OCI-LY7 (cell line): ENCODE data around the gene DDRGK1. TPM values are rescaled to one million over a fixed set of nuclear protein-coding genes. Genes with fewer than 3 reads are reported as not detected.
A peak's percentile ranks its signal among the peaks of the same experiment; 100 is the strongest.

Experiments used
- BruUV-seq: library from RNA; stranded (reverse); fragments of 400-500 nt; replicated peaks from 2 replicates; lab custom pipeline; 2021; lab: Mats Ljungman, UMichigan
- CTCF ChIA-PET: fragments of 300-600 bp; sonication (Branson Sonifier 250); formaldehyde crosslinking; loops from one replicate; lab custom pipeline; 2022; ENCODE audit warnings: antibody characterized with exemption; ENCODE audit not compliant: unreplicated experiment; lab: Charles Lee
- POLR2A ChIA-PET: fragments of 300-600 bp; sonication (Branson Sonifier 250); formaldehyde crosslinking; loops from one replicate; lab custom pipeline; 2022; ENCODE audit warnings: antibody characterized with exemption; lab: Charles Lee
- DNase-seq: peaks from one replicate; pipeline ENCODE4 v3.0.0-alpha.2; 2015; ENCODE audit warnings: low spot score
- H2AFZ ChIP-seq: fragments of 200-600 bp; sonication (generic), shearing (Covaris generic); 2 replicates; pipeline ENCODE4 v1.6.1; 2014; ENCODE audit warnings: mild to moderate bottlenecking, antibody characterized with exemption, low read length, moderate library complexity
- H3K27ac ChIP-seq: fragments of 200-600 bp; sonication (generic); 2 replicates; pipeline ENCODE4 v1.5.1; 2014; ENCODE audit warnings: mixed run types, low read depth, mild to moderate bottlenecking, moderate library complexity, low read length, inconsistent platforms; ENCODE audit not compliant: poor library complexity, severe bottlenecking
- H3K36me3 ChIP-seq: fragments of 200-600 bp; sonication (generic); 2 replicates; pipeline ENCODE4 v1.6.1; 2014; ENCODE audit warnings: mild to moderate bottlenecking, antibody characterized with exemption, low read length, moderate library complexity, mixed read lengths; ENCODE audit not compliant: insufficient read depth
- H3K4me1 ChIP-seq: fragments of 200-600 bp; sonication (generic); 2 replicates; pipeline ENCODE4 v1.5.1; 2014; ENCODE audit warnings: mild to moderate bottlenecking, low read length; ENCODE audit not compliant: insufficient read depth, poor library complexity, severe bottlenecking
- H3K4me2 ChIP-seq: fragments of 200-600 bp; sonication (generic); 2 replicates; pipeline ENCODE4 v1.6.1; 2014; ENCODE audit warnings: mild to moderate bottlenecking, low read length
- H3K4me3 ChIP-seq: fragments of 200-600 bp; sonication (generic); 2 replicates; pipeline ENCODE4 v1.5.1; 2014; ENCODE audit warnings: mild to moderate bottlenecking, low read depth, low read length; ENCODE audit not compliant: poor library complexity, severe bottlenecking
- H3K79me2 ChIP-seq: fragments of 200-600 bp; sonication (generic); 2 replicates; pipeline ENCODE4 v1.6.1; 2016; ENCODE audit warnings: low read depth, mild to moderate bottlenecking, low read length, moderate library complexity, mixed read lengths; ENCODE audit not compliant: insufficient read depth
- H3K9me2 ChIP-seq: fragments of 200-600 bp; sonication (generic); 2 replicates; pipeline ENCODE4 v1.6.1; 2016; ENCODE audit warnings: mild to moderate bottlenecking, low read length, mixed read lengths; ENCODE audit not compliant: insufficient read depth
- H3K9me3 ChIP-seq: fragments of 200-600 bp; sonication (generic); 2 replicates; pipeline ENCODE4 v1.6.1; 2014; ENCODE audit warnings: mild to moderate bottlenecking, mixed run types, low read length, mixed read lengths
- H4K20me1 ChIP-seq: fragments of 200-600 bp; sonication (generic); 2 replicates; pipeline ENCODE4 v1.6.1; 2014; ENCODE audit warnings: mild to moderate bottlenecking, antibody characterized with exemption, low read length, moderate library complexity, mixed read lengths; ENCODE audit not compliant: insufficient read depth
- CTCF ChIP-seq: fragments of 200-600 bp; sonication (generic); conservative IDR thresholded peaks from 2 replicates; pipeline ENCODE4 v1.5.1; 2014; ENCODE audit warnings: mild to moderate bottlenecking, antibody characterized with exemption, low read length, moderate library complexity, mixed read lengths
- EZH2phosphoT487 ChIP-seq: fragments of 200-600 bp; sonication (generic); IDR thresholded peaks from 2 replicates; pipeline ENCODE4 v1.6.1; 2018; ENCODE audit warnings: low read depth, borderline replicate concordance, mild to moderate bottlenecking, mixed run types, antibody characterized with exemption, low read length, moderate library complexity, mixed read lengths
- intact Hi-C: fragments of 100-400 bp; cut with micrococcal nuclease; formaldehyde crosslinking; loops from one replicate; pipeline ENCODE4 v1.10.0; 2022; ENCODE audit not compliant: unreplicated experiment
- total RNA-seq, 2 experiments: library from RNA; depleted of rRNA in 1 of 2; stranded (reverse); fragments of >200 nt in 1 of 2; shearing (Covaris generic) in 1 of 2; gene quantifications; 2 replicates each; pipeline ENCODE4 v1.2.3, GENCODE V29; 2014 to 2022

Gene DDRGK1
- total RNA-seq, 2 experiments from 2014 or later: 37.7 to 55.0 TPM

DNA sequence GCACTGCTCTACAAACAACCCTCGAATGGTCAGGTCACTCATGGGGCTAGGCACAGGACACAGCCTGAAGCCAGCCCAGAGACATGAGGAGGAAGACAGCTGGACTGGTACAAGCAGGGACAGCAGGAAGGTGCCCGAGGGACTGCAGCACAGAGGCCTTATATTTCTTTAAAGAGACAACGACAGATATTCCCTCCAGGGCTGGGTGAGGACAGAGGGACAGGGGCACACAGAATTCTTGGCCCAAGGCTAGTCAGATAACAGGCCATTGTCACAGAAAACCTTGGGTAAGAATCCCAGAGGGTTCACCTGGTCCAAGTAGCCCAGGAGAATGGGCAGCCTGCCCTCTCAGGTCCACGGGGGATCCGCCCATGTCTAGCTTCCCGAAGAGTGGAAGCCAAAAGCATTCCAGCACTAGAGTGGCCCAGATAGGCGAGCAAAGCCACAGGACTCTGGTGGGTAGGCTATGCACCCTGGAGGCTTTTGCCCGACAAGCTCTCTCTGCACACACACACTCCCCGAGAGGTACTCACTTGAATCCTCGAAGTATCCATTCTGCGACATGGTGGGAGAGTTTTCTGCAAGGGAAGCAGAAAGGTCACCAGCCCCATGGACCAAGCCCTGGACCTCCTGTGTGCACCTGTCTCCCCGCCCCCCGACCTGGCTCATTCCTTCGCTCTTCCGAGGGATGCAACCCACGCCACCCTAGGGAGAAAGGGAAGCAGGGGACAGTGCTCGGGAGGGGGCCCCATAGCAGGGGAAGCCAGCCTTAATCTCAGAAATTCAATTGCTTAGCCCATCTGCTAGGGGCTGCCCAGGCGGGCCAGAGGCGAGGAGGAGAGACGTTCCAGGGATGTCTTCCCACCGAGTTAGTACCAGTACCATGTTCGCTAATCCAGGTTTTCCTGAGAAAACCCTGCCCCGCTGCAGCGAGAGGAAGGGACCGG lies 32.8 kb upstream of the DDRGK1 start:
- no peak for TF ChIP-seq EZH2phosphoT487
- TF ChIP-seq CTCF: no peak
- H3K9me3 ChIP-seq: no peaks in the 10 kb centered on the region
- no peaks in the 10 kb centered on the region for H3K79me2 ChIP-seq
- H3K27ac ChIP-seq: no peak overlapping the region
- peak overlapping the region; percentile 73 for H3K4me3 ChIP-seq
- no TSS peak for BruUV-seq
- no peaks in the 10 kb centered on the region for H4K20me1 ChIP-seq
- H3K4me2 ChIP-seq: peak overlapping the region; percentile 92
- H2AFZ ChIP-seq: peak overlapping the region; percentile 63; the same call in 1 of the 2 replicates
- CTCF ChIA-PET: no interaction called here
- peaks cover 11% of the 10 kb centered on the region for H3K4me1 ChIP-seq
- intact Hi-C loops: no loop called here
- no peak for DNase-seq
- H3K36me3 ChIP-seq: peaks cover 5% of the 10 kb centered on the region; the same call in 1 of the 2 replicates
- no peaks in the 10 kb centered on the region for H3K9me2 ChIP-seq
- POLR2A ChIA-PET: interaction anchor here (1.0 kb wide), 1 partner anchor 157 kb away, joined by 3 read pairs; no protein-coding TSS in a partner anchor

DNA sequence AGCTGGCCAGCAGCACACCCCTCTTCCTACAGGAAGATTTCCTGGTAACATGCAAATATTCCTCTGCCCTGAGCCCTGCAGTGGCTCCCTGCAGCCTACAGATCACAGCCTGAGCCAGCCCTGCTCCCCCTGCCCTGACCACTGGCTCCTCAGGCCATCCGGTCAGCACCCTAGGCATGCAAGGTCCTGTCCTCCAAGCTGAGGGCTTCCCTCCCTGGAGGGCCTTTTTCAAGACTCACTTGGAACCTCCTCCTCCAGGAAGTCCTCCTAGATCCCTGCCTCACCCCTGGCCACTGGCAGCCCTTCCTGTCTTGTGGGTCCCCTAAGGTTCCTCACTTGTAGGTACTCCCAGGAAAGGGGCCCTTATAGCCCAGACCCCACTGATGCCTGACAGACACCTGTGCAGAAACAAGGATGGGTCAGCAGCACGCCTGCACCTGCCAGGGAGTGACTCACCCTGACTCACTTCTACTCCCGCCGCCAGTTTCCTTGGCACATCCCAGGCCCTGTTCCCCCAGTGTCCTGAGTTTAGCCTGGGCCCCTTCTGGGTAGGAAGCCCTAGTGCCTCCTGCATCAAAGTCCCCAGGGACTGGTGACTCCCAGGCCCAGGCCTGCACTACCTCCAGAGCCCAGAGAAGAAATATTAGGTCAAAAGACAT lies 31.3 kb upstream of the DDRGK1 start:
- Histone ChIP-seq H3K4me3 (no peak overlapping the region), H3K36me3 (peaks cover 5% of the 10 kb centered on the region; the same call in 1 of the 2 replicates), H3K27ac (no peak overlapping the region), H3K9me2 (no peaks in the 10 kb centered on the region), H4K20me1 (no peaks in the 10 kb centered on the region), H3K4me1 (peaks cover 11% of the 10 kb centered on the region), H3K4me2 (no peak overlapping the region), H2AFZ (no peak overlapping the region), H3K9me3 (no peaks in the 10 kb centered on the region), H3K79me2 (no peaks in the 10 kb centered on the region)
- DNase-seq: no peak
- intact Hi-C loops: no loop called here
- ChIA-PET CTCF (no interaction called here), POLR2A (no interaction called here)
- BruUV-seq: no TSS peak
- TF ChIP-seq CTCF (no peak), EZH2phosphoT487 (no peak)
